Body of pancreas (tissue), 4 donors: ENCODE results near the gene GON4L.

Experiments used
- CTCF ChIP-seq, 7 experiments: fragments of 450-650 bp in 4 of 7; fragments of 200-600 bp in 3 of 7; sonication (generic) in 3 of 7; IDR thresholded peaks; one replicate each; pipeline ENCODE4 v1.5.1; 2016 to 2019; ENCODE audit warnings: antibody characterized with exemption in 7 of 7
- POLR2A ChIP-seq, 3 donors: fragments of 450-650 bp; IDR thresholded peaks; one replicate each; pipeline ENCODE4 v1.6.1; 2016; ENCODE audit warnings: antibody characterized with exemption in 3 of 3, mild to moderate bottlenecking in 2 of 3

GRCh38 chr1:155897746-155898145 is 40.7 kb upstream of the GON4L start:
- TF ChIP-seq CTCF (IDR thresholded peaks at IDR 0.05) (no peak), POLR2A (IDR thresholded peaks at IDR 0.05) (no peak)
